Activated CD8-positive, alpha-beta memory T cell treated with anti-CD3 and anti-CD28 coated beads, Interleukin-2, amount 50 U/mL, for 24 hours (primary cell): Measurements from ENCODE around the gene ATRIP.
A peak's percentile ranks its signal among the peaks of the same experiment; 100 is the strongest.

ENCODE experiments used
- DNase-seq: peaks from one replicate; pipeline ENCODE4 v3.0.0-alpha.2; 2020; ENCODE audit errors: extremely low read depth

ATRIP gene

DNA sequence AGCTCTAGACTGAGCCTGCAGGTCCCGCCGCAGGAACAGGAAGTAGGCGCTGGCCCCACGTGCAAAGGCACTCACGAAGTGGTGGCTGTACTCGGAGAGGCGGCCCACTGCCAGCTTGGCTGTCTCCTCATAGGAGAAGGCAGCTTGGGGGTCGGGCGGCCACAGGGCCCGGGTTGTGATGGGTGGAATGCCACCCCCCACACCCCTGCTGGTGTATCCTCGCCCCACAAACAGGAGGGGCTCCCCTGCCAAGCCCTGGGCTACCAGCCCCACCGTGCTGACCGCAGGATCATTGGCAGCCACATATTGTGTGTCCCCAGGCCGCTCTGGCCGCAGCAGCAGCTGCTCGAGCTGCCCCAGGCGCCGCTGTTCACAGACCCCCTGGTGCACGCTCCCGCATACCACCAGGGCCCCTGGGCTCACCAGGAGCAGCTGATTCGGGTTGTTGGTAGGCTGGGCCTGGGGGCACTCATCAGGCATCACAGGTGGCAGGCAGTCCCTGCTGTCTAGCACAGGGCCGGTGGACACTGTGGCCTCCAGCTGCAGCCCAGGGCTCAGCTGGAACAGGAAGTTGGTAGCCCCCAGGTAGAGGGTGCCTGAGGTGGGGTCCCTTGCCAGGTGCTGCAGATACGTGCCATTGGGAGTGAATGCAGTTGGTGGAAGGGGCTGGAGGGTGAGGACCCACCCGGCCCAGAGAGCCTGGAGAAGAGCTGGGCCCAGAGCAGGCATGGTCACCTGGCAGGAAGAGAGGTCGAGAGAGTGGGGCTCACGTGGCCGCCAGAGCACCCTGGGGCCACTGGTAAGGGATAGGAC is 22.4 kb upstream of the ATRIP start:
- no peak for DNase-seq

DNA sequence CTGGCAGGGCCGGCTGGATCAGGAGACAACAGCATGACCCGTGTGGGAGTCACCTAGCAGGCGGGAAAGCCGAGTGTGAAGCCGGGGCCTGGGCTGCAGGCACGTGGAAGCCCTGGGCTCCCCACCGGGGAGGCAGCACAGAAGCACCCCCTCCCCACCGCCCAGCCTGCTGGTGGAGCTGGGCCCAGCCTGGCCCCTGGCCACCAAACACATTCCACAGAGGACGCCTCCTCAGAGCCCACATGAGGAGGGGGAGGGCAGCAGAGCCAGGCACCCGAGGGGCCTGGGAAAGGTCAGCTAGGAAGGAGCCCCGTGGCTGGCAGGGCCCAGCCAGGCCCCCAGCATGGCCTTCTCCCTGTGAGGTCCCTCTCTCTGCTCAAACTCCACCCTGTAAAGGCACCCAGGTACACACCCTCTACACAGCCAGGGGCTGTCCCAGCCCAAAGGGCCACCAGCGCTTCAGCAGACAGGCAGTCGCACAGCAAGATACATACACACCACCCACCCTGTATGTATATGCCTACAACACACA is 21.2 kb upstream of the ATRIP start:
- DNase-seq = no peak

DNA sequence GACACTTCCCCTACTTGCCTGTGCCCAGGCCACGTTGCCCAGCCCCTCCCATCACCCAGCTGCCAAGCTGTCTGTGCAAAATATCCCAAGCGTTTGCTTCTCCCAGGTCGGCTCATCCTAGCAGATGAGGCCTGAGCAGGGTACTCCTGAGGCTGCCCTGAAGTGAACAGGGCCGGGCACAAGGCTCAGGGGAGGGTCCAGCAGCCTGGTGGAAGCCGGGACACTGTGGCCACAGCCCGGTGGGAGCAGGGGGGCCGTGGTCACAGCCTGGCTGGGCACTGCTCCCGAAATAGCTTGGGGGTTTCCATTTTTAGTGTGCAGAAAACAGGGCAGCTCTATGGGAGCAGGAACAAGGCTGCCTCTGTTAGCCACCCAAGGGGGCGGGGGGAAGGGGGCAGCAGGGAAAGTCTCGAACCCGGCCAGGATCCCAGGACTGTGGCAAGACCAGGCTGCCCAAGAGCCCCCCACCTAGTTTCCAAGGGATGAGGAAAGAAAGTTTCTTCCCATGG is 20.1 kb upstream of the ATRIP start:
- DNase-seq = no peak

DNA sequence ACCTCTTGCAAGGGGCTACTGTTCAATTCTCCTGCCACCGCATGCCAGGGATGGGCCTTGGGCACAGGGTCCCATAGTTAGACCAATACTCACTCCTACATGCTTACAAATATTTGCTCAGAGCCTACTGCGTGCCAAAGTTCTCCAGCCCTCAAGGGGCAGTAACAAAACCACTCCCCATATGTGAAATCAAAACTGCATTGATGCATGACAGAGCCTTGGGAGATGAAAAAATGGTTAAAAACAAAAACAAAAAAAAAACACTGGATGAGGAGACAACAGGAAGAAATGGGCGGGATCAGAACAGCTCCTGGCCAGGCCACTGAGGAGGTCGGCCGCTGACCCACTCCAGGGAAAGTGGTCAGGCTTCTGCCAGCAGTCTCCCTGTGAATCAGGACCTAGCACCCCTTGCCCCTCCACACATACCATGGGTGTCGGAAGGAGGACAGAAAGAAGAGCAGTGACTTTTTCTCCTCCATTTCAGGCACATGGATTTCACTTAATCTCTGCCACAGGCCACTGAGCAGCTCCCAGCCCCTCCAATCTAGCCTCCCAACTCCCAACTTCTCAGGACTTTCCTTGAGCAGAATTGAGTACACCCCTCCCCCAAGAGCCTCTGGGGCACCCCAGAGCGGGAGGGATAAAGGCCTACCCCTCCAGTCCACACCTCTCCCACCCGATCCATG is 19.4 kb upstream of the ATRIP start:
- DNase-seq = no peak

DNA sequence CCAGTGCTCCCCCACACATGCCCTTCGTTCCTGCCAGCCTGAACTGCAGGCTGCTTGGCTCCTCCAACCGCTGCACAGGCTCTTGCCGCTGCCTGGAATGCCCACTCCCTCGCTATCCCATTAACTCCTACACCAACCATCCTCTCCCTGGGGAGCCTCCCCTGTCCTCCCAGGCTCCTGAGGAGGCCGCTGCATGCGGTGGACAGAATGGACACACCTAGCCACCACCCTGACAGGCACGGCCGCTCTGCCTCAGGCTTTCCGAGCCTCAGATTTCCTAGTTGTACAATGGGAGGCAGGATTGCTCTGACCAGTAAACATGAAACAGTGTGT is 18.9 kb upstream of the ATRIP start:
- no peak for DNase-seq

DNA sequence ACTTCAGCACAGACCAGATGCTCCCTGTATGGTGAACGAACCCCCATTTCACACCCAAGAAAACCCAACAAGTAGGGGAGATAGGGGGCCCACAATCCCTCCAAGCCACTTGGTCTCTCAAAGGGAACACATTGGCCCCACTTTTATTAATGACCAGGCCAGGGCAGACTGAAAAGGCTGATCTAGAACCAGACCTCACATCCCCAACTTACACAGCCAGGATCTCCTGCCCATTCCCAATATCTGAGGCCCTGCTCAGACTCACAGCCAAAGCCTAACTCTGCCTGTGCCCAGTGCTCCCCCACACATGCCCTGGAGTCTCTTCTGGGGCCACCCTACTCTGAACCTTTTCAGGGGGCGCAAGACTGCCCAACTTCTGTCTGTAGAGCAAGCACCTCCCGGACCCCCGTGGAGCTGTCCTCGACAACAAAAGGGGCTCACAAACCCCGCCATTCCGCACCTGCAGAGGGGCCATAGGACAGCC is 18.4 kb upstream of the ATRIP start:
- no peak for DNase-seq

DNA sequence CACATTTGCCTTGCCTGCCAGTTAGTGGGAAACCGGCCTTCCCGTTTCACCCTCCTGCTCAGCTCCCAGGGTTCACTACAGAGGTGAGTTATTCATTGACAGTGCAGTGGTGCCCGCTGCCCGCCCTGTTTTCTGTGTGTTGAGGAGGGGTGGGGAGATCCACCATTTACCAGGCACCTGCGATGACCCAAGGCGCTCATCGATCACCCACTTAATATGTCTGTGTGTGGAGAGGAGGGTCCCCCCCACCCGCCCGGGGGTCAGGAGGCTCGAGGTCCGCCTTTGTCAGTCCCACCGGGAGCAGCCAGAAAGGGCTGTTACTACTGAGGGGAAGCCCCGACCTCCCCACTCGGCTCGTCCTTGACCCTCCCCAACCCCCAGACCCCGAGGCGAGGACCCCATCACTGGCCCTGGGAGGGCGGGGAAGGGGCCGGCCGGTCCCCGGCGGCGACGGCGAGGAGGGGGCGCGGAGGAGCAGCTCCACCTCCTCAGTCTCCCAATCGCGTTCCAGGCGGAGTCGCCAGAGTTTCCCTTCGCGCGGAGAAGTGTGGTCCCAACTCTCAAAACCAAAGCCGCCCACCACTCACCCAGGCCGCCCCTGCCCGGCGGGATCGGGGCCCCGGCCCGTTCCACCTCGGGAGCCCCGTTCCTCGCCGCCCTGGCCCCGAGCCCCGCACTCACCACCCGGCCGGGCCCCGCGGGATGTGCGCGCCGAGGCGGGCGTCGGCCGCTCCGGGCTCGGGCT is 17.8 kb upstream of the ATRIP start:
- DNase-seq = no peak

DNA sequence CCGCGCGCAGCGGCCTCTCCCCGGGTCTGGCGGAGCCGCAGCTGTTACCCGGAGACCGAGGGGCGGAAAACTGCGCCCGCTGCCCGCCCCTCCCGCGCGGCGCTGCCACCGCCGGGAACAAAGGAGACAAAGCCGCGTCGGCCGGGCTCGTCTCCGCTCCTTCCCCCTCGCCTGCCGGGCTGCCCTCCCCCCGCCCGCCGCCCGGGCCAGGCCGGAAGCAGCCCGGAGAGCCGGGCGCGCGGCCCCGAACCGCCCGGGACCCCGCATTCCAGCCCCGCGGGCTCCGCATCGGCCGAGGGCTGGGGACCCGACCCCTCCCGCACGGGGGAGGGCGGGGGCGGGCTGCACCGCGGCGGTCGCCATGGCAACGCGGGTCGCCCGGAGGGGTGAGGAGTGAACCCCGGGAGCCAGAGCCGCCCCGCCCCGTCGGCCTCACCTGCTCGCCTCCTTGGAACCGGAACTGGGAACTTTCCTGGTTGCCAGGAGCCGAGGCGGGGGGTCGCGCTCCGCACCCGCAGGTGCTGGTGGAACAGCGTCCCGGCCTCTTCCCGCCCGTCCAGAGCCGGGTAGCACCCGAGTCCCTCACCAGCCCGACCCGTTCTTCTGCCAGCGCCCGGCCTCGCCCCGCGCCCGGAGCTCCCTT is 17.1 kb upstream of the ATRIP start:
- DNase-seq = no peak

DNA sequence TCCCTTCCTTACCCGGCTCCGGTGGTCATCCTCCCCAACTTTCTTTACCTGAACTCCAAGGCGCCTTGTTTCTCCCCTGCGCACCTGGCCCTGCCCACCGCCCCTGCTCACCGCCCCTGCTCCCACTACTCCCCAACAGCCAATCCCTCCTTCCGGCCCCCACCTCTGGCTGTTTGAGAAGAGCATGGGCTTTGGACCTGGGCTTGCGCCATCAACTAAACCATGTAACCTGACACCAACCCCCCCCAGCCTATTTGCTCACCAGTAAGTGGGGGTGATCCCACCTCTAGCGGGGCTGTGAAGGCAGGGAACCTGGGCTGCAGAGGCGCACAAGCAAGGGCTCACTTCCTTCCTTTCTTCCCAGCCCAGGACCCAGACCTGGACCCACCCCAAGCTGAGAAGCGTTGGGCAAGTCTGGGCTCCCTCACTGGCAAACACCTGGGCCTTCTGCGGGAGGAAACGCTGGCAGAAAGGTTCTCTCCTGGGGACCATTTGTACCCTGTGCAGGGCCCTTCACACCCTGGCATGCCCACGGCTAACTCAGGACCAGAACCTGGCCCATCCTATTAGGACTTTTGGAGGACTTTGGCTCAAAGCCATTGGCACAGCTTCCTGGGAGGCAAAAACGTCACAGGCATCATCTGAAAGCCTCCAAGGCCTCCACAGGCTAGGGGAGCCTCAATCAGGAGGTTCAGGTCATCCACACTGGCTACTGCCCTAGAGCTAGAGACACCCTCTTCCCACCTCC is 16.4 kb upstream of the ATRIP start, which contains the start of gene PLXNB1:
Gene PLXNB1, minus strand, starts transcription at position 127 of the 748 bp plus-strand sequence. CDS start 5,475 bp downstream, outside the sequence.
- no peak for DNase-seq

DNA sequence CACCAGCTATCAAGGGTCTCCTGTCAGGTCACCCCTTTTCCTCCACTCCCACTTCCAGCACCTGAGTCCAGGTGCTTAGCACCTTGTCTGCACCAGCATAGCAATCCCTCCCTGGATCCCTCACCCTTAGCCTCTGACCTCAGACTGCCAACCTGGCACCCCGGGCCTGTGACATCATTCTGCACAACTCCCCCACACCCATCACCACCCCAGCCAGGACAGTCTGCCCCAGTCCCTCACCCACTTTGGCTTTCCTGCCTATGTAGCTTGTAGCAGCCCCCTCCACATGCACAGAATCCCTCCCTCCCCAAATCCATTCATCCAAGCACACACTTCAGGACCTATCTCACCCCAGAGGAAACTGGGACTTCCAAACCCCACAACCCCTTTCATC is 15.8 kb upstream of the ATRIP start:
- no peak for DNase-seq

DNA sequence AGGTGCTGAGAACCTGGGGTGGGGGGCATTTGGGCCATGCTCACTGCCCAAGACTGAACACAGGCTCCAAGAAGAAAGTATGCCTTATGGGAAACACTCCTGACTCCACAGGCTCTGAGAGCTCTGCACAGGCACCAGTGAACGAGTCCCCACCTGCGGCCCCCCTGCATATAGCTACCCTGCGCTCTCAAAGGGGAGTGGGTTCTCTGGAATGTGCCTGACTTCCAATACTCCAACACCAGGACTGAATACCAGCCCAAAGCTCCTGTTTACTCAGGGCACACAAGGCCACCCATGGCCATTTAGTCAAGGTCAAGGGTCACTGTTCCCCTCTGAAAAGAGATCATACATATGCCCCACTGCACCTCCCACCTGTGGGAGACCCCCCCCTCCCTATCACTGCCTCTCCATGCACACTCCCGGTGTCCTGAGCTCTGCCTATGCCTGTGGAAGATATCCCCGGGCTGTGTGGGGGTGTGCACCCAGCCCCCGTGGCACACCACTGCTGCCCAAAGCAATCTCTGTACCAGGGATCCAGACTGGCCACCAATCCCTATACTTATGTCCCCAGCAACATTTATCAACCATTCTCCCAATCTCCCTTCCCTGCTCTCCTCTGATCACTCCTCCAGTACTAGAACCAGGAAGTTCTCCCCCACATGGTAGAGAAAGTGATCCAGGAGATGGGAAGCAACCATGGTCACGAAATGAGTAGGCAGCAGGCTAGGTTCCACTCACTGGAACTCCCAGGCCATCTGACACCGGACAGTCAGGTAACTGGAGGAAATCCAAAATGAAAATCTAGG is 15.1 kb upstream of the ATRIP start:
- DNase-seq = no peak

DNA sequence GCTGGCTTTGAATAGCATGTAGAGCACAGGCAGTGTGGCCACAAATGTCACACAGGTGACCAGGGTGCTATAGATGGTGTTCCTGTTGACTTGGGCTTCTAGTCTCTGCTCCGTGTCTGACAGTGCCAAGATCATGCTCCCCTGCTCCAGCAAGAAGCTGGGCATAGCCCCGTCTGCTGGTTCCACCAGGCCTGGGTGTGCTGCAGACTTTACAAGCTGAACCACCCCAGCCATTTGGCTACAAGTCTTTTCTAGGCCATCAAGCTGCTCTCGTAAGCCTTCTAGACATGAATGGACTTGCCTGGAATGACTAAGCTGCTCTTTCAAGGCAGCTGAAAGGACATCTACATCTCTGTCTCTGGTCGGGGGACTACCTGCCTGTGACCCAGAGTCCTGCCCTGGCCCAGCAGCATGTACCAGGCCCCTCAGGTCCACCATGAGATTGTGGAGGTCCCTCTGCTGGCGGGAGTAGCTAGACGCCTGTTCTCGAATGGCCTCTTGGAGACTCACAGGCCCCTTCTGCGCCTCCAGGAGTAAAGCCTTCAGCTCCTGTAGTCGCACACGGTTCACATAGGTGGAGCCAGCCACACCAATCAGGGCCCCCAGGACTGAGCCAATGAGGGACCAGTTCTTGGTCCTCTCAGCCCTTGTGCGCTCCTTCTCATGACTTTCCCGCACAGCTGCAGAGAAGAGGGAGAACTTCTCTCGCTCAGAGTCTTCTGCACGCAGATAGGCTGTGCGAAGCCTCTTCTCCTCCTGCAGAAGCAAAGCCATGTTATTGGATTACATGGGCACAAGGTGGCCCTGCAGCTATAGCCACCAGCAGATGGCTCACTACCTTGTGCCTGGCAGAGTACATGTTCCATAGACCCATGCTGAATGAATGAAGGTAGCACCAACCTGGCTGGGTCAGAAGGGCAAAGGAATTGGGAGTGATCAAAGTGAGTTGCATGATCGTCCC is 13.8 kb upstream of the ATRIP start:
- DNase-seq = no peak

DNA sequence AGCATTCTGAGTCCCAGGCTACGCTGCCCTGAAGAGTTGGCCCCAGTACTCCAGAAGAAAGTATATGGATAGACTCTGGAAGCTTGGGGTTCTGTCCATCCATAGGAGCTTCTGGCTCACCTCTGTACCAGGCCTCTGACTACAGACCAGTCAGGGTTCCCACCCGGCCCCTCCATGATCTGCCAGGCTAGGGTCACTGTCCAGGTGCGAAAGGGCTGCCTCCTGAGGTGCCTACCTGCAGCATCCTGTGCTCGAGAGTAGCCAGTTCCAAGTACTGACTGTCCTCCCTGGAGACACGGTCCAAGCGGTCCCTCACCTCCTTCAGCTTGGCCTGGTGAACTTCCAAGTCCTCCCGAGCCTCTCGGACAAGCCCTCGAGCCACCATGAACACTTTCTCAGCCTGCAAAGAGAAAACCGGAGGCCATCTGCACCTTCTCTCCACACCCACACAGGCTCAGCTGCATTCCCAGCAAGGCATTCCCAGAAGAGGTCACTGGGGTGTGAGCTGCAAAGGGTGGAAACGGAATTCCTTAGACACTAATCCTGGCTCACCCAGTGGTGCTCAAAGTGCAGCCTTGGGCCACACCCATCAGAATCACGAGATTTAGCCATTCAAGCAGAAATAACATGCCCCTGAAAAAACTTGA is 12.9 kb upstream of the ATRIP start:
- no peak for DNase-seq

DNA sequence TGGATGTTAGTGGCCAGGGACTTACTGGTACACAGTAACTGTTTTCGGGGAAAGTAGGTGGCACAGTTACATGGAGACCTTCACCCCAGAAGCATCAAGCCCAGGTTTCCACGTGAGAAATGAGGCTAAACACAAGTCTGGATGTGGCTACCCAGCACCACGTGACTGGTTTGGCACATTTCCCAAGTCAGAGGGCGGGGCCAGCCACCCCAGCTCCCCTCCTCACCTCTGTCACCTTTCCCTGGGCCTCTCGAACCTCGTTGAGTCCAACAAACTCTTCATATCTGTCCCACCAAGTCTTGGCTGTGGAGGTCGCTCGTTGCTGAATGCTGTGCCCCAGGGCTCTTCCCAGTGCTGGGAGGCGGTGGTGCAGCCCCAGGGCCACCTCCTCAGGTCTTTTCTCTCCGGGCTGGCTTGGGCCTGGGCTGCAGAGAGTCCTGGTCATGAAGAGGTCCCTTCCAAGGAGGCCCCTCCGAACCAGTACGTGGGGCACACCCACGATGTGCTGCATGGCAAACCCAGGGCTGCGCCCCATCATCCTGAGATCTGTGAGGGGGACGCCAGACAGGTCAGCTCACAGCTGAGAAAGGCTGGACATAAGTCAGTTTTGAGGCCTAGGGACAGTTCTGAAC is 11.8 kb upstream of the ATRIP start:
- no peak for DNase-seq

DNA sequence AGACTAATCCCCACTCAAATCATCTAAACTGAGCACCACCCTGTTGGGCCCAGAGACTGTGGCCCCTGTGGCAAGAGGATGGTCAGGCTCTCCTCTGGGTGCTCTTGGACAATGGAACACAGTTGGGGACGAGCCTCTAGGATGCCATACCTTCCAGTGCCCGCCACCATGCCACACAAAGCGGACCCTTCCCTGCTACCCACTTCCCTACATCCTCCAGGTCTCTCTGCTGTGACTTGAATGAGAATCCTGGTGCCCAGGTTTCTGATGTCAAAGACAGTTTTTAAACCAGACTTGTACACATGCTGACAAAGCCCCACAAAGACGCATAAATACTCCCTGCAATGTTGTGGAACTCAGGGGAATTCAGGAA is 11.3 kb upstream of the ATRIP start:
- no peak for DNase-seq

DNA sequence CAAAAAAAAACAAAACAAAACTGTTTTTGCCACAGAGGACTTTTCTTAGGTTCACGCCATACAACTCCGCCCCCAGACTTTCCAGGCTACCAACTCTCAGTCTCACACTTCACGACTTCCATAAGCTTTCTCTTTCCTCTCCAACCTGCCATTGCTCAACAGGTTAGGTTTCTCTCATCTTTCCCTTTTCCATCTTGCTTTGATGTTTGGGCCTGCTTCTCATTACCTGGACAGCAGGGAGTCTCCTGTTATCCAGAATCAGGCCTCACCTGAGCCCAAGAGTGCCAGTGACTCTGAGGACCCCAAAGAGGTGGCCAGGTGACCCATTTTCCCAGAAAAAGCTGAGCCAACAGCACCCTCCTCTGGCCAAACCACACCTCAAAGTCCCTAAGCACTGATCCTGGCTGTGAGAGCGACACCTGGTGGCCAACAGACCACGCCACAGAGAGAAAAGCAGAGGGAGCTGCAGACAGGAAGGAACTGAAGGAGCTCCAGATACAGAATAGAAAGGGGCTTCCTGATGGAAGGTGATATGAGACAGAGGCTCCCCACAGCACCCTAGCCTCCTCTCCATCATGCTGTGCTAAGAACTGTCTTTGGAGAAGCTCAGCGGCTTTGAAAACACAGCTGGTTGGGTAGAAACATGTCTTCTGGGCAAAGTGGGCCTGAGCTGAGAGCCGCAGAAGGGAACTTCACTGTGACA is 10.6 kb upstream of the ATRIP start:
- DNase-seq = peak; percentile 68

DNA sequence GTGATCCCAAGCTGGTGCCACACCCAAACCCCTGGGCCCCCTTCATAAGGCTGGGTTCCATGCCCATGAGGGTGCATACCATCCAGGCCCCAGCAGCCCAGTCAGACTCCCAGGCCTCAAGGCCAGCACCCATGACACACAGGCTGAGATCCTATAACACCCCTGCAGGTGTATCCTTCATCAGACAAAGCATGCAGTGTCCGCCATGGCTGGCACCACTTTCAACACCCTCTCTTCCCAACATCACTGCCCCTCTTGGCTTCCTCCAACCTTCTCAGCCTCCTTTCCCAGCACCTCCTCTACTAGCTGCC is 10.1 kb upstream of the ATRIP start:
- DNase-seq = no peak

DNA sequence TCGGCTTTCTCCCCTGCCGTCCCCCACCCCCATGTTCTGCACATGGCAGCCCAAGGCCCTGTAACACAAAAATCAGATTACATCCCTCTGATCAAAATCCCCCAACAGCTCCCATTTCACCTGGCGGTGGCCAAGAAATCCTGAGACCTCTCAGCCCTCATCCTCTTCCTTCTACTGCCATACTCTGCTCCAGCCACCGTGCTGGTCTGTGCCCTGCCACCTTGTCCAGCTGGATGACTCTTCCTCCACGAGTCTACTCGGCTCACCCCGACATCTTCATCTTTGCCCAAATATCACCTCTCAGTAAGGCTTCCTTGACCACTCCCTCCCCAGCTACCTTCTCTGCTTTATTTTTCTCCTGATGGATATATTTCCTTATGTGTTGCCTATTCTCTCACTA is 9.7 kb upstream of the ATRIP start:
- no peak for DNase-seq
